ENCODE data around the gene DOCK6.

The DOCK6 gene

GRCh38 chr19:11261971-11262839, at the start of gene DOCK6:
DOCK6 (minus strand) TSS chr19:11262524; CDS start chr19:11262440, 84 bp downstream.
- no peak for DNase-seq (ENCODE audit: low spot score)

- no peak for DNase-seq (ENCODE audit: low spot score)
Observed at GRCh38 chr19:11306337-11306736, 44.0 kb upstream of the DOCK6 start.

- no peak for DNase-seq (ENCODE audit: low spot score)
Observed at GRCh38 chr19:11304936-11305335, 42.6 kb upstream of the DOCK6 start.

GRCh38 chr19:11300811-11301120, 38.4 kb upstream of the DOCK6 start:
- no peak for DNase-seq (ENCODE audit: low spot score)

GRCh38 chr19:11299946-11300810, 37.9 kb upstream of the DOCK6 start:
- no peak for DNase-seq (ENCODE audit: low spot score)

GRCh38 chr19:11296264-11296663, 33.9 kb upstream of the DOCK6 start:
- DNase-seq (ENCODE audit: low spot score), result no peak

GRCh38 chr19:11295665-11296245, 33.4 kb upstream of the DOCK6 start, which contains the start of gene TSPAN16:
TSPAN16 (plus strand) TSS chr19:11296160; CDS start chr19:11296298, 138 bp downstream.
- no peak for DNase-seq (ENCODE audit: low spot score)

- DNase-seq (ENCODE audit: low spot score), result no peak
Observed at GRCh38 chr19:11295180-11295579, 32.9 kb upstream of the DOCK6 start.

GRCh38 chr19:11293433-11294389, 31.4 kb upstream of the DOCK6 start:
- peak; percentile 89 for DNase-seq (ENCODE audit: low spot score)

- DNase-seq (ENCODE audit: low spot score), result no peak
Observed at GRCh38 chr19:11291991-11292390, 29.7 kb upstream of the DOCK6 start.

- DNase-seq (ENCODE audit: low spot score), result no peak
Observed at GRCh38 chr19:11291415-11291814, 29.1 kb upstream of the DOCK6 start.

- no peak for DNase-seq (ENCODE audit: low spot score)
Observed at GRCh38 chr19:11290256-11290655, 27.9 kb upstream of the DOCK6 start.

GRCh38 chr19:11288349-11288748, 26.0 kb upstream of the DOCK6 start:
- DNase-seq (ENCODE audit: low spot score), result no peak

- no peak for DNase-seq (ENCODE audit: low spot score)
Observed at GRCh38 chr19:11286312-11286974, 24.1 kb upstream of the DOCK6 start.

GRCh38 chr19:11284515-11284914, 22.2 kb upstream of the DOCK6 start:
- DNase-seq (ENCODE audit: low spot score), result no peak

- no peak for DNase-seq (ENCODE audit: low spot score)
Observed at GRCh38 chr19:11281356-11282049, 19.2 kb upstream of the DOCK6 start.

- DNase-seq (ENCODE audit: low spot score), result peak; percentile 75
Observed at GRCh38 chr19:11279505-11280236, 17.3 kb upstream of the DOCK6 start.

GRCh38 chr19:11278670-11279069, 16.3 kb upstream of the DOCK6 start:
- no peak for DNase-seq (ENCODE audit: low spot score)

- no peak for DNase-seq (ENCODE audit: low spot score)
Observed at GRCh38 chr19:11274533-11275086, 12.3 kb upstream of the DOCK6 start.
